GM21390 (cell line): ENCODE measurements around the gene TRAK2.
"Not testable (repeated sequence)": the region's sequence is repeated elsewhere in the genome, so short reads cannot be mapped to it uniquely, and the experiment has no call there.

ENCODE experiments used
- ATAC-seq: cut with Tn5 transposase; IDR thresholded peaks from one replicate; pipeline ENCODE4 v1.9.1; 2021; ENCODE audit not compliant: unreplicated experiment

TRAK2 gene, protein sequence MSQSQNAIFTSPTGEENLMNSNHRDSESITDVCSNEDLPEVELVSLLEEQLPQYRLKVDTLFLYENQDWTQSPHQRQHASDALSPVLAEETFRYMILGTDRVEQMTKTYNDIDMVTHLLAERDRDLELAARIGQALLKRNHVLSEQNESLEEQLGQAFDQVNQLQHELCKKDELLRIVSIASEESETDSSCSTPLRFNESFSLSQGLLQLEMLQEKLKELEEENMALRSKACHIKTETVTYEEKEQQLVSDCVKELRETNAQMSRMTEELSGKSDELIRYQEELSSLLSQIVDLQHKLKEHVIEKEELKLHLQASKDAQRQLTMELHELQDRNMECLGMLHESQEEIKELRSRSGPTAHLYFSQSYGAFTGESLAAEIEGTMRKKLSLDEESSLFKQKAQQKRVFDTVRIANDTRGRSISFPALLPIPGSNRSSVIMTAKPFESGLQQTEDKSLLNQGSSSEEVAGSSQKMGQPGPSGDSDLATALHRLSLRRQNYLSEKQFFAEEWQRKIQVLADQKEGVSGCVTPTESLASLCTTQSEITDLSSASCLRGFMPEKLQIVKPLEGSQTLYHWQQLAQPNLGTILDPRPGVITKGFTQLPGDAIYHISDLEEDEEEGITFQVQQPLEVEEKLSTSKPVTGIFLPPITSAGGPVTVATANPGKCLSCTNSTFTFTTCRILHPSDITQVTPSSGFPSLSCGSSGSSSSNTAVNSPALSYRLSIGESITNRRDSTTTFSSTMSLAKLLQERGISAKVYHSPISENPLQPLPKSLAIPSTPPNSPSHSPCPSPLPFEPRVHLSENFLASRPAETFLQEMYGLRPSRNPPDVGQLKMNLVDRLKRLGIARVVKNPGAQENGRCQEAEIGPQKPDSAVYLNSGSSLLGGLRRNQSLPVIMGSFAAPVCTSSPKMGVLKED

DNA sequence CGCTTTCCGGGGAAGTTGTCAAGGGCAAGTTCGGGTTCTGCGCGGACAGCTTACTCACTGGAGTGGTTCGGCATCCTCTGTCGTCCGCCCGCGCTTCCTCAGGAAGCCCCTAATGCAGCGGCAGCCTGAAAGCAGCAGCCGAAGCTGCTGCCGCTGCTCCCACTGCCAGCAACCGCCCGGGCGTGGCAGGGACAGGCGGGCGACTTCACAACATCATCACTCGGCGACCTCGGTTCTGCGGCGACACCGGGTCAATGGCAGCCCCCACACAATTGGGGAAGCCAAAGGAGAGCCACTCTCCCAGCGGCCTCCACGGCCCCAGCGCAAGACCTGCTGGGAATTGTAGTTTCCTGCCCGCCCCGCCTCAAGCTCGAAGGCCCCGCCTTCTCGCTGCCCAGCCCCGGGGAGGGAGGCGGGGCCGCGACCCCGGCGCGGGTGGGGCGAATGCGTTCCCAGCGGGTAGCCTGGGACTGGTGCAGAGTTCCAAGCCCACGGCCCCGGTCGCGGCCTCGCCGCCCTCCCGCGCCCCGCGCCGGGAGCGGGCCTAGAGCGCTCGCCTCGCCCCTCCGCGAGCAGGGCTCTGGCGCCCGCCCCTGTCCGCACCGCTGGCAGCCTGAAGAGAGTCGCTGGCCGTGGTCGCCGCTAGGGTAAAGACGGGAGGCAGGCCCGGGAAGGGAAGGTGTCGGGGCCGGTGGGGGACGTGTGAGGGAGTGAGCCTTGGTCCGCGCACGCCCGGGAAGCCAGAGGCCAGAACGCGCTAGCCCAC, at the start of gene TRAK2, which contains the start of gene STRADB:
Gene TRAK2, minus strand, starts transcription at position 167 of the 766 bp plus-strand sequence. CDS start 30,951 bp downstream, outside the sequence.
Gene STRADB, plus strand, starts transcription at position 449 of the 766 bp plus-strand sequence. CDS start 3,101 bp downstream, outside the sequence.
- ATAC-seq = peak; percentile 94

DNA sequence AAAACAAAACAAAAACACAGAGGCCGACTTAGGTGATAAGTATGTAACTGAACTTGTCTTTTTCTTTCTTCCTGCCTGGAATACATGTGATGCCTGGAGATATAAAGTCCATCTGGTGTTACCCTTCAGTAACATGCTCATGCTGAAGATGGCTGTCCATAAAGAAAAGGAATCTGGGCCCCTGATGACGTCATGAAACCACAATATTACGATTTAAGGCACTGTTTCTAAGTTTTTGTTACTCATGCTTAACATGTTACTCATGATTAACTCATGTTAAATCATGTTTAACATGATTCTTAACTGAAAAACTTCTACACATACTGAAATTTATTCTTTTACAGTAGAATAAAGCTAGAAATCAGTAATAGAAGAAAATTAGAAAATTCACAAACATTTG, 49.3 kb upstream of the TRAK2 start:
- ATAC-seq = no peak

DNA sequence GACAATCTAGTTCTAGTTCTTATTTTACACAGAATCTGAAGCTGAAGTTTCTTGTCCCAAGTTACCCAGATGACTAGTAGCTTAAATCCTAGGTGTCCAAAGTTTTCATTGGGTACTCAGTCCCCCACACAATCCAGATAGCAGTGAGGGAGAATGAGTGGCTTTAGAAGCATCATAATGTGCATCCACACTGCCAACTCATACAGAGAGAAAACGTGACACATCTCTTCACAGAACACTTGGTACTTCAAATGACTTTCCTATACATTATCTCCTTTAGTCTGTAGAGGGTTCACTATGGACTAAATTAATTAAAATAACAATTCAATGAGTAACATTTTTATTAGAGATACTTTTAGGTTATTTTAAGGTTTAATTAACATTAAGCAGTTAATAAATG, 45.5 kb upstream of the TRAK2 start:
- no peak for ATAC-seq

DNA sequence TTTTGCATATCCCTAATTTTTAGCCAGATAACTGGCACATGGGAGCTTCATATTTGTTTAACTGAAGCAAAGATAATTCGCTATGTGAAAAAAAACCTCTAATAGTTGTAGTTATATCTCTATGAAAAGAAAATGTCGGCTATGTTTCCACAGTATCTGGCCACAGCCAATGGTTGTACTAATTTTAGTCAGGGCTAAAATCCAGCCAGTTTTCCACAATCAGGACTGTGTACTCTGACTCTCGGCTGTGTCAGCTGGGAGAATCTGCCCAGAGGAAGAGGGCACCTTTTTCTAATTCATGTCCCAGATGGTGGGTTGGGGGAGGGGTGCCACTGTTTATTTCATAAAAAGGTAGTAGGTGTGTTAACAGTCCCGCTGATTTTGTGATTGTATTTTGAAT, 39.0 kb upstream of the TRAK2 start:
- ATAC-seq = no peak

DNA sequence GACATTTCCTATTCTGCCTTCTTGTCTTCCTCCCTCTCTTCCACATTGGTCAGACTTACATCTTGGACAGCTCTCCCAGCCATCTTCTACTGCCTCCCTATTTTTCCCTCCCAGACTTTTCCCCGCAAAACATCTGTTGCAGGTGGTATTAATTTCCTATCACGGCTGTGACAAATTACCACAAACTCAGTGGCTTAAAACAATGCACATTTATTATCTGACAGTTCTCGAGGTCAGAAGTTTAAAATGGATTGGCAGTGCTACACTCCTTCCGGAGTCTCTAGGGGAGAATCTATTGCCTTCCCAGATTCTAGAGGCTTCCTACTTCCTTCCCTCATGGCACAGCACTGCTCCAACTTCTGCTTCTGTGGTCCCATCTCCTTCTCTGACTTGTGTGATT, 33.5 kb upstream of the TRAK2 start:
- ATAC-seq = no peak

DNA sequence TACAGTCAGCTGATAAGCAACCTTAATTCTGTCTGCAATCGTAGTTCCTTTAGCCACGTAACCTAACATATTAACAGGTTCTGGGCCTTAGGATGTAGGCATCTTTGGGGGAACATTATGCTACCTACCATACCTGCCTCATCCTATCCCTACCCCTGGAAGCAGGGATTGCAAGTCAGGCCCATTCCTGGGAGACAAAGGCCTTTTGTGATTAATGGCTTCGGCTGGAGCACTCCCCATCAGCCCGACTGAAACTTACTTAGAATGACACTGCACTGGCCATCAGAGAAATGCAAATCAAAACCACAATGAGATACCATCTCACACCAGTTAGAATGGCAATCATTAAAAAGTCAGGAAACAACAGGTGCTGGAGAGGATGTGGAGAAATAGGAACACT, 32.5 kb upstream of the TRAK2 start:
- not testable (repeated sequence) for ATAC-seq

DNA sequence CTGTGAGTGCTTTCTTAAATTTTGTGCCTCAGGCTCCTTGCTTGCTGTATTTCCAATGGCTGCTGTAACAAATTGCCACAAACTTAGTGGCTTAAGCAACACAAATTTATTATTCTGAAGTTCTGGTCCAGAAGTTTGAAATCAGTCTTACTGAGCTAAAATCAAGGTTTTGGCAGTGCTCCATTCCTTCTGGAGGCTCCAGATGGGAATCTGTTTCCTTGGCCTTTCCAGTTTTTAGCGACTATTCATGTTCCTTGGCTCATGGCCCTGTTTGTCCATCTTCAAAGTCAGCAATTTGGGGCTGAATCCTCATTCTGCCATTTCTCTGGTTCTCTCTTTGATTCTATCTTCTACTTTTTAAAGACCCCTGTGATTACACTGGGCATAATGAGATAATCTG, 32.1 kb upstream of the TRAK2 start:
- no peak for ATAC-seq

DNA sequence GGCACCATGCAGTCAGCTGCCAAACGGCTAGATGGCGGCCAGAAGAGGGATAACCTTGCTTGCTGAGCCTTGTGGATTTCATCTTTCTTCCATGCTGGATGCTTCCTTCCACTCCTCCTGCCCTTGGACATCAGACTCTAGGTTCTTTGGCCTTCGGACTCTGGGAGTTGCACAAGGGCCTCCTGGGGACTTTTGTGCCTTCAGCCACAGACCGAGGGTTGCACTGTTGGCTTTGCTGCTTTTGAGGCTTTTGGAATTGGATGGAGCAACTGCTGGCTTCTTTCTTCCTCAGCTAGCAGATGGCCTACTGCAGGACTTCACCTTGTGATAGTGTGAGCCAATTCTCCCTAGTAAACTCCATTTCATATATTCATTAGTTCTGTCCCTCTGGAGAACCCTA, 31.3 kb upstream of the TRAK2 start:
- ATAC-seq = no peak

DNA sequence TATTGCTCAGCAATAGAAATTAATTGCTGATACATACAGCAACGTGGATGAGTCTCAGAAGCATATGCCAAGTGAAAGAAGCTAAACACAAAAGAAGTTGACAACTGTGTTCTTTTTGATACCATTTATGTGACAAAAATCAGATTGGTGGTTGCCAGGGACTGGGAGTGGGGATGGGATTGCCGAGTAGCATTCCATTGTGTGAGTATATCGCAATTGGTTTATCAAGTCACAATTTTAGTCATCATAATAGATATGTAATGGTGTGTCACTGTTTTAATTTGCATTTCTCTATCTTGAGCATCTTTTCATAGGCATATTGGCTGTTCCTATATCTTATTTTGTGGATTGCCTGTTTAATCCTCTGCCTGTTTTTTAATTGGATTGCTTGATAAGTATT, 21.2 kb upstream of the TRAK2 start:
- no peak for ATAC-seq

DNA sequence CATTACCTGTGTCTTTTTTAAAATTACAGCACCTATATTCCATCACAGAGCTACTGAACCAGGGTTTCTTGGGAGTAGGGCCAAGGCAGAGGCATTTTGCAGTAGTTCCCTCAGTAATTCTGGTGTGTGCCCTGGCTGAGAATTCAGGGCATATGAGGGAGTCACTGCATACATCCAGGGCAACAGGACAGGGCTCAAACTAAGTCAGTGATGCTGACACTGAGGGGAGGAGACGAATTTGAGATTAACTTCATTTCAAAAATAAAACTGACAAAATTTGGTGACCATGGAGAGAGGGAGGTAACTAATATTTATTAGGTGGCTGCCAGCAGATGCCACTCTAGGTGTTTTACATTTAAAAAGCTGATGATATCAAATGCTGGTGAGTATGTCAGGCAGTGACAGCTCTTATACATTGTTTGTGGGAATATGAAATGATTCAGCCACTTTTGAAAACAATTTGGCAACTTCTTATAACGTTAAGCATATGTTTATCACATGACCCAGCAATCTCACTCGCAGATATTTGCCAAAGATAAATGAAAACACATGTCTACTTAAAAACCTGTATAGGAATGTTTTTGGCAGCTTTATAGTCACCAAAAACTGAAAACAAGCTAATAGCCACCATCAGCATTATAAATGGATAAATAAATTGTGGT, 20.6 kb upstream of the TRAK2 start:
- no peak for ATAC-seq

DNA sequence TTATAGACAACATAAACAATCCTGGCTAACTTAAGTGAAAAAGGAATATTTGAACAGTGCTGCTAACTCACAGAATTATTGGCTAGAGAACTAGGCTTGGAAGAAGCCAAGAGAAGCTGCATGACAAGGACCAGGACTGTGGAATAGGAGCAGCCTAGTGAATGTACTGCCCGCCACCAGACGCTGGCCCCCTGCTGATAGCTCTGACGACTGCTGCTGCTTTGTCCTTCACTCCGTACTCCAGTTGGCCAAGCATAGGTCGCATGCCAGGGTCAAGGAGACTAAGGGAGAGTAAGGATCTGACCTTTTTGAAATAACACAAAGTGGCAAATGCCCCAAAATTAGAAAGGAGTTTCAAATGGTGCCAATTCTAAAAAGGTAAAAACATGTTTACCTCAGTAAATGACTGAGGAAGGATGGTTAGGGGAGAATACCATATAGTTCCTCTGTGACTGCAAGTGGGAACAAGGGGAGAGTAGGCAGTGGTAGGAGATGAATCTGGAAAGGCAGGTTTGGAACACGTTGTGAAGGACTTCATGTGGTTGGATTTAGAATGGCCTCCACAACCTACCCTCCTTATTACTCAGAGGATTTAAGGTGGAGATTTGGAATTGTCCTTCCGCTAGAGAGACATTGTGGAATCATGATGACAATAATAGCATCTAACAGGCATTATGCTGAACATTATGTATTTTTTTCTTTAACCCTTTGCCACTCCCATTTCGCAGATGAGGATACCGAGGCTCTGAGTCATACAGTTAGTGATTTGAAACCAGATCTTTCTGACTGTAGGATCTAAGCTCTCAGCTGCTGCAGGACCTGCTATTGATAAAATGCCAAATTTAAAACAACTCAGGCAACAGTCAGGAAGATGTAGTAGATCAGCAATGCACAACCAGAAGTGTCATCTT, 19.8 kb upstream of the TRAK2 start:
- no peak for ATAC-seq

DNA sequence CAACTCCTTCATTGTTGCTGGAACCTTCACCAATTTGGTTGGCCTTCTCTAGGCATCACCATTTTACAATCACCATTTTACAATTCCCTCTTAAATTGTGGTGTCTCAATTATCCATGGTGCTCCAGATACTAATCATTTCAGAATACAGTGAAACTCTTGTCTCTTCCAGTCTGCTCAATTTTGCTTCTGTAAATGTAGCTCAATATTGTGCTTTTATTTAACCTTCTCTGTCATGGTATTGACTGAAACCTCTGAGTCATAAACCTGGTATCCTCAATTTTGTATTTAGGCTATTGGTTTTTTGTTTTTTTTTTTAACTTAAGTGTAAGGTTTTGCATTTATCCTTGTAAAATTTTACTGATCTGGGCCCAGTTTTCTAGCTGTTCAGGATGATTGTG, 16.4 kb upstream of the TRAK2 start:
- ATAC-seq = no peak

DNA sequence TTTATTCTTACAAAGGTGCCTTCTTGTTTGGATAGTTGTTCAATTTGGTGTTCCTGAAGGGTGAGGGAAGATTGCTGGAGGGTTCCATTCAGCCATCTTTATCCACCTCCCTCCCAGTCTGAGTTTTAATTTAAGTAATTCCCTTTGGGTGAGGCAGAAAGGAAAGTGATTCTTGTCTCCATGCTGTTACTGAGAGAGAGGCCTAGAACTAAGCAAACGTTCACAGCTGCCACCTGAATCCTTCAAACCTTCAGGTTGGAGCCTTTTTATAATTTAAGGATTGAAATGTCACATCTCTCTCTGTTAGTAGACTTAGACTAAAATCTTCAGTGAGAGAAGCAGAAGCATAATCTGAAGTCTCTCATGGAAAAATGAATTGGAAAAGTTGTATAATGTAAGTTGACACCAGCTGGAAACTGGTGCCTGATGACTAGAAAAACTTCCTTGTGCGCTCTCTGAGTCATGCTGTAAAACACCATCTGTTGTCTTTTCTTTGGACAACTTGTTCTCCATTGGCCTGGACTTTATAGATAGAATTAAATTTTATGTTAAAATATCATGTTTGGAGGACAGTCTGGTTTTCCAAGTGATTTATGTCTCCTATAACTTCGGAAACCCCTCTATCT, 14.9 kb upstream of the TRAK2 start:
- no peak for ATAC-seq

DNA sequence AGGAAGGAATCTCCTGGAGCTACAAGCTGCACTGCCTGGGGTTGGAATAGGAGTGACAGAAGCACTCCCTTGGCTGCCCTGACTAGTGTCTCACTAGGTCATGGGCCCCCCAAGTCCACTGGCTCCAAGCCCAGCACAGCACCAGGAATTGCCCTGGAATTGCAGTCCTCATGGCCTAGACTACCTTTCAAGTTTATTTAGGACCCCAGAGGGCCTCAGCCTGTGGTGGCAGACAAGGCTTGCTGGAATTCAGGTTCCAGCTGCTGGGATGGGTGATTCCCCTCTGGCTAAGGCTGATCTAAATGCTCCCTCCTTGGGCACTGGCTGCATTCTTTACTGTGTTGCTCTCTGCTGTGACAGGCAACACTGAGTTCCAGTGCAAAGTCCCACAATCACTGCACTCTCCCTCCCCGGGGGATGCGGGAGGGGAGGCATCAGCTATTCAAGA, 14.3 kb upstream of the TRAK2 start:
- ATAC-seq = no peak

DNA sequence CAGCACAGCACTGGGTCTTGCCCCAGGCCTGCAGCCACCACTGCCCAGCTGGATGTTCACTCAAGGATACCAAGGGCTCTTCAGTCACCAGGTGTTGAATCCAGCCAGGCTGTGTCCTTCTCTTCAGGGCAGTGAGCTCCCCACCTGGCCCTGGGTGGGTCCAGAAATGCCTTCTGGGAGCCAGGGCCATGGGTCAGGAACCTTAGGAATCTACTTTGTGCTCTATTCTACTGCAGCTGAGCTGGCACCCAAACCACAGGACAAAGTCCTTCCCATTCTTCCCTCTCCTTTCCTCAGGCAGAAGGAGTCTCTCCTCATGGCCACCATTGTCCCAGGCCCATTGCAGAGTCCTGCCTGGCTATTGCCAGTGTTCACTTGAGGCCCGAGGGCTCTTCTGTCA, 13.3 kb upstream of the TRAK2 start:
- ATAC-seq = no peak

DNA sequence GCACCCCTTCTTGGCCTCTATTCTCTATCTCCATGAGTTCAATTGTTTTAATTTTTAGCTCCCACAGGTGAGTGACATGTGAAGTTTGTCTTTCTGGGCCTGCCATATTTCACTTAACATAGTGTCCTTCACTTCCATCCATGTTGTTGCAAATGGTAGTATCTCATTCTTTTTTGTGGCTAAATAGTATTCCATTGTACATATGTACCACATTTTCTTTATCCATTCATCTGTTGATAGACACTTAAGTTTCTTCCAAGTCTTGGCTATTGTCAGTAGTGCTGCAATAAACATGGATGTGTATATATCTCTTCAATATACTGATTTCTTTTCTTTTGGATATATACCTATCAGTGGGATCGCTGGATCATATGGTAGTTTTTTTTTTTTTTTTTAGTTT, 9.3 kb upstream of the TRAK2 start:
- no peak for ATAC-seq

DNA sequence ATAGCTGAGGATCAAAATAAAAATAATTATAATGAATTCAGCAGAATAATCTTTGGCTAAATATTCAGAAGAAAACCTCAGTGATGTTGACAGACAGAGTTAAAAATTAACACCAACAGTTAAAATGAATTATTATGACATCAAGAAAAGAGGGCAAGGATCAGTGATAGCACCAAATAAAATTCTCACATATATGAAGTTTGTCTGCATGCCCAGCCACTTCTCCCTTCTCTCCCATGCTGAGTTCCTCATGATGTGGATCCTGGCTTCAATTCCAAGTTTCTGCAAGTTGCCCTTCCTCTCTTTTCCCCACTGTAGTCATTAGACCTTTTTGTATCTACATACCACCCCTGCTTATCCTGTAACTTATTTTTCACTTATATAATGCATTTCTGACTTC, 7.1 kb upstream of the TRAK2 start:
- no peak for ATAC-seq

DNA sequence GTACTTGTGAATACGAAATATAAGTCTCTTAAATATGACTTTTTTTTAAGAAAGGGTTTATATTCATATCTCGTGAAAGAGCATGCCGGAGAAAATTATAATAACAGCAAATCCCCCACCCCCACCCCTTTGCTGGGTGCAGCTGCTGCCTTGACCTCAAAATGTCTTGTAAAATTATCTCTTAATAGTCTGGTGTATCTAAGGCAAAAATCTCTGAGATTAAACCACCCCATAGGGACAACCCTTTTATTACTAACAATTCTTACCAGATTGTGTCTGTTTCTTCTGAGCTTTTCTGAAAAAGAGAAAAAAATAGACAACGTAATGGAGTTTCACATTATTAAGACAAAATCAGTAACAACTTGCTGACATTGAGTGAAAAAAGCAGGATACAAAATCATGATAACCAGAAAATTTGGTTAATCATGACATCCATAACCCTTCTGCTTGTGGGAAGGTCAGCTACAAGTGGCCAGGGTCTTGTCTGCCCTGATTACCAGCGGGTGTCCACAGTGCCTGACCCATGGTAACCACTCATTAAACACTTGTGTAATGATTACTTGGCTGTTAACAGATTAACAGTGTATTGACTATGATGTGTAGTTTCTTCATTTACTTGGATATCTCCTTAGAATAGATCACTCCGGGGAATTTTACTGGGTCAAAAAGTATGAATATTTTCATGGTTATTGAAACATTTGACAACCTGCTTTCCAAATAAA, 1.8 kb upstream of the TRAK2 start:
- no peak for ATAC-seq
